ENCODE results near the gene MERTK.

DNA sequence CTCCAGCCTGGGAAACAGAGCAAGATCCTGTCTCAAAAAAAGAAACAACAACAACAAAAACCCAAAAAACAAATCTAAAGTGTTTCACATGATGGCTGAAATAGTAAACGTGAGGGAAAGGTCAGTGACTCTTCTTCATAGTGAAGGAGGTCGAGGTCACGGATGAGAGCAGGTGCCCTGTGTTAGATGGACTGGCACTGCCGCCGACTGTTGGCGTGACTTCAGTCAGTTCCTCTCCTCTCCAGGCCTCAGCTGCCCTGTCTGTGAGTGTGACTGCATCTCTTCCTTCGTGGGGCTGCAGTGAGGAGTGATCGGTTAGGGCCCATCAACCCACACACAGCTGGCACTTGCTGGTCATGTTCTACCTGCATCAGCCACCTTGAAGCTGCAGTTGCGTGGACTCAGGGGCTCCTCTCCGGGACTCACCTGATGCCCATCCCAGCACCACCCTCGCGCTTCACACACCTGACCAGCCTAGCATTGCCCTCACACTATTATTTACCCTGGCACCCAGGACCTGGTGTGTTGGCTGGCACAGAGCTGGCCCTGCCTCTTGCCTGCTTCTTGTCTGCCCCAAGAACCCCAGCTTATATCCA is 126.6 kb downstream of the MERTK start:
- TF ChIP-seq TAF1 (IDR thresholded peaks at IDR 0.05; ENCODE audit: borderline replicate concordance, insufficient read depth, low read length) (no peak), POLR2AphosphoS5 (IDR thresholded peaks at IDR 0.05; ENCODE audit: low read depth, low read length) (no peak)

Measured in PFSK-1 (cell line).